Measurements from ENCODE around the gene CDS2. TPM values are rescaled to one million over a fixed set of nuclear protein-coding genes. Genes with fewer than 3 reads are reported as not detected.
A peak's percentile ranks its signal among the peaks of the same experiment; 100 is the strongest.

The CDS2 gene
- total RNA-seq, 1 donor, result 32.0 TPM

DNA sequence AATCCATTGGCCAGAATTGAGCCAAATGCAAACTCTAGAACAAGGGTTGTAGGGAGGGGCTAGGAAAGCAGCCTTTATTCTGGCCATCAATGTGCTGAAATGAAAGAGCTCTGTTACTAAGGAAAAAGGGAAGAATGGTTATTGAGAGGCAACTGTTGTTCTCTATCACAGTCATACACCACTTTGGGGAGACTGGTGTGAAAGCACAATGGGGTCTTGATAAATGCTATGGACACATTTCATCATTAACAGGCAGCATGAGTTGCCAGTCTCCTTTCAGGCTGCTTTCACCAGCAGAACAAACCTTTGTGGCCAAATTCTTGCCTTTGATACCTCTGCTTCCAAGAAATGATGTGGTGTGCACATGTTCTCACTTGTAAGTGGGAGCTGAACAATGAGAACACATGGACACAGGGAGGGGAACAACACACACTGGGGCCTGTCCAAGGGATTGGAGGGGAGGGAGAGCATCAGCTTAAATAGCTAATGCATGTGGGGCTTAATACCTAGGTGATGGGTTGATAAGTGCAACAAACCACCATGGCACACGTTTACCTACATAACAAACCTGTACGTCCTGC, 86.2 kb downstream of the CDS2 start:
- TF ChIP-seq, protein P1, sequence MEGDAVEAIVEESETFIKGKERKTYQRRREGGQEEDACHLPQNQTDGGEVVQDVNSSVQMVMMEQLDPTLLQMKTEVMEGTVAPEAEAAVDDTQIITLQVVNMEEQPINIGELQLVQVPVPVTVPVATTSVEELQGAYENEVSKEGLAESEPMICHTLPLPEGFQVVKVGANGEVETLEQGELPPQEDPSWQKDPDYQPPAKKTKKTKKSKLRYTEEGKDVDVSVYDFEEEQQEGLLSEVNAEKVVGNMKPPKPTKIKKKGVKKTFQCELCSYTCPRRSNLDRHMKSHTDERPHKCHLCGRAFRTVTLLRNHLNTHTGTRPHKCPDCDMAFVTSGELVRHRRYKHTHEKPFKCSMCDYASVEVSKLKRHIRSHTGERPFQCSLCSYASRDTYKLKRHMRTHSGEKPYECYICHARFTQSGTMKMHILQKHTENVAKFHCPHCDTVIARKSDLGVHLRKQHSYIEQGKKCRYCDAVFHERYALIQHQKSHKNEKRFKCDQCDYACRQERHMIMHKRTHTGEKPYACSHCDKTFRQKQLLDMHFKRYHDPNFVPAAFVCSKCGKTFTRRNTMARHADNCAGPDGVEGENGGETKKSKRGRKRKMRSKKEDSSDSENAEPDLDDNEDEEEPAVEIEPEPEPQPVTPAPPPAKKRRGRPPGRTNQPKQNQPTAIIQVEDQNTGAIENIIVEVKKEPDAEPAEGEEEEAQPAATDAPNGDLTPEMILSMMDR (IDR thresholded peaks at IDR 0.05; ENCODE audit: insufficient read depth, low read length), result no peak
- DNase-seq (ENCODE audit: low read depth), result no peak
- no peak overlapping the region for H3K4me3 ChIP-seq (ENCODE audit: low read depth, low read length)

DNA sequence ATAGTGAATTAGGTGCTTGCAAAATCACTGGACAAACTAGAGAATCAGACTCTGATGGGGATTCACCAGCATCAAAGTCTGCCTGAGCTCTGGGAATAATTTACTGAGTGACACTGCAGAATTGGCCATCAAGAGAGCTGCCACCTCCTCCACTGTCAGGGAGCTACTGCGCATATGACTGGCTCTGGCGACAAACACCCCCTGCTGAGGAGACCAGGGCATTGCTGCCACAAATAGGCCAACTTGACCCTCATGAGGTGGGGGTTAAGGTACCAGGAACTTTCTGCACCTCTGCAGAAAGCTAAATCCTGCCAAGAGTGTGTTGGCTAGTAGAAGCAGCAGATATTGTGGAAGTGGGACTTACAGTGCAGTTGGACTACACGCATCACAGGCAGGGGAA, 88.0 kb downstream of the CDS2 start:
- TF ChIP-seq, protein P1 (IDR thresholded peaks at IDR 0.05; ENCODE audit: insufficient read depth, low read length), result no peak
- DNase-seq (ENCODE audit: low read depth), result no peak
- H3K4me3 ChIP-seq (ENCODE audit: low read depth, low read length), result no peak overlapping the region

DNA sequence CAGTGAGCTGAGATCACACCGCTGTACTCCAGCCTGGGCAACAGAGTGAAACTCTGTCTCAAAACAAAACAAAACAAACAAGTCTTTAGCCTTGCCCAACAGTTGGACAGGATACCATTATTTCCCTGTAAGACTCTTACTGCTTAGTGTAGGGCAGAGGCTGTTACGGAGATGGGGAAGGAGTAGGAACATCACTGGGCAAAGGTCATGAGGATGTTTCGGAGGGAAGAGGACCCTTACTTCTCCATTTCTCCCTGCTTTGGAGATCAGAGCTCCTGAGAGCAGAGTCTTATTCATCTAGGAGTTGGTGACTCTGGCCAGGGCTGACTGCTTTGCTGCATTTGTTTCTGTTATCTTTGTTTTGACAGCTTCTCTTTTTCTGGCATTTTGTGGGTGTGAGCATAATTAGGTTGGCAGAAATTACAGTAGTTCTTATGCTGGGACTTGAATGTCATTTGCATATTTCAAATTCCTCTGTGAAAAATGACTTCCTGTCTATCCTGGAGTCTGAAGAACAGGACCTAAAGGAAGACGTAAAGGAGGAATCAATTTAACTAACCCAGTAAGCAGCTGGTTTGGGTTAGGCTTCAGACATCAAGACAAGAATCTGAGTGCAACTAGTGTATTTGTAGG, 89.0 kb downstream of the CDS2 start:
- H3K4me3 ChIP-seq (ENCODE audit: low read depth, low read length), result no peak overlapping the region
- DNase-seq (ENCODE audit: low read depth), result peak; percentile 62
- TF ChIP-seq, protein P1 (IDR thresholded peaks at IDR 0.05; ENCODE audit: insufficient read depth, low read length), result no peak

DNA sequence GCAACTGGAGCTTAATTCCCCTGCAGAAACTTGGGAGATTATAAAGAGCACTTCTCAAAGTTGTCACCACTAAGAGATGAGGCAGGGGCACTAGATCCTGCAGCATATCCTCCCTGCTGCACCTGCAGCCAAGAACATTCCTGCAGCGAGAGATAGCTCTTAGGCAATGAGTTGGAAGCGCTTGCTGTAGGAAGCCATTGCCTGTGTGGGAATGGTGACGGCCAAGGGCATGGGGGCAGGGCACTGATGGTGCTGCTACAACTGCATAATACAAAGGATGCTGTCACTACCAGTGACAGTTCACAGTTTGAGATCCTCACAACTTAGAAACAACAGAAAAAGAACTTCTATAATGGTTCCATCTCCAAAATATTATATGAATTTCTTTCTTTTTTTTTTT, 89.9 kb downstream of the CDS2 start:
- TF ChIP-seq, protein P1 (IDR thresholded peaks at IDR 0.05; ENCODE audit: insufficient read depth, low read length), result no peak
- H3K4me3 ChIP-seq (ENCODE audit: low read depth, low read length), result no peak overlapping the region
- DNase-seq (ENCODE audit: low read depth), result no peak

DNA sequence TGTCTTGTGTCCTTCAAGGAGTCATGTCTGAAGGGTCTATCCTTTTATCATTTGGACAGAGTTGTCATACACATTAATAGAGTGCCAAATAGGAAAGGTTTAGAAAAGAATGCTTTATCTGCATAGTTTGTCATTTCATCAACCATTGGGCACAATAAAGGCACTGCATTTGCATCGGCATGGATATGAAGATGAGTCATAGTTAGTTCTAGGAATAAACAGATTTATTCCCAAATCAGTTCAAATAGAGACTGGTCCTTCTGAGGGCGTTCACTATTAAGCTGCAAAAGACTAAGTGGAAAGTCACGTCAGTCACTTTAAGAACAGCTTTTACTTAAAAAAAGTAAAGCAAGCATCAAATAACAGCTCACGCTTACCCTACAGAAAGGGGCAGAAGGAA, 90.8 kb downstream of the CDS2 start:
- TF ChIP-seq, protein P1 (IDR thresholded peaks at IDR 0.05; ENCODE audit: insufficient read depth, low read length), result no peak
- no peak overlapping the region for H3K4me3 ChIP-seq (ENCODE audit: low read depth, low read length)
- DNase-seq (ENCODE audit: low read depth), result no peak

DNA sequence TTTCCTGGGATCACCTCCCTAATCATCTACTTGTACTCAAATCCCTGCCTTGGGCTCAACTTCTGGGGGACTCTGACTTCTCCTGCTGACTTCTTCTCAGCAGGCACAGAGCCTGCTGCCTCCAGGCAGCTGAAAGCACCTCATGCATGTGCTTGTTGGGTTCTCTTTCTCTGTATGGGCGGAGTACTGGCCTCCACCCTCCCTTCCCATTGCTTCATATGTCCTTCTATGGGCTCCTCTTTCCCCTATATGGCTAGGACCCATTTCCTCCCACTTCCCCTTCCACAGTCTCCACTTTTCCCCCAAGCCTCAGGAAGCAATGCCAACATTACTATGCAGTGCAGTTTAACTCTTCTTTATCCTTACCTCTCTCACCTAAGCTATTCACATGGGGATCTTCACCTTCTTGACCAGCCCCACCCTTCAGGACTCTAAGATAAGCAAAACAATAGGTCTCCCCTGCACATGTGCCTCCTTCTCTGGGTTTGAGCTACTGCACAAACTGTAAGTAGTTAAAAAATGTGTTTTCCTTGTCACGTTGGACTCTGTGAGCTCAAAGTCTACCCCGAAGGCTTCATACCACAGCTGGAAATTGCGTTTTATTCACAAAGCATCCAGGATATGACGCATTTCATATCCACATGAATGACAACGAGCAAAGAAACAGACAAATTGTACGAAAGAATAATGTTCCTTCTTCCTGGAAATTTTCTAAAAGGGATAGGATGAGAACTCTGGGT, 93.7 kb downstream of the CDS2 start:
- H3K4me3 ChIP-seq (ENCODE audit: low read depth, low read length), result no peak overlapping the region
- TF ChIP-seq, protein P1 (IDR thresholded peaks at IDR 0.05; ENCODE audit: insufficient read depth, low read length), result no peak
- DNase-seq (ENCODE audit: low read depth), result no peak
